VCaP (cell line): ENCODE results near the gene NRXN3.
A peak's percentile ranks its signal among the peaks of the same experiment; 100 is the strongest.

Source experiments
- H3K27ac ChIP-seq: fragments of 450-650 bp; 2 replicates; pipeline ENCODE4 v1.5.1; 2017
- TF ChIP-seq, protein P1 (sequence below): fragments of 450-650 bp; conservative IDR thresholded peaks from 2 replicates; pipeline ENCODE4 v1.5.1; 2017; ENCODE audit warnings: mild to moderate bottlenecking, moderate library complexity

NRXN3 gene

DNA sequence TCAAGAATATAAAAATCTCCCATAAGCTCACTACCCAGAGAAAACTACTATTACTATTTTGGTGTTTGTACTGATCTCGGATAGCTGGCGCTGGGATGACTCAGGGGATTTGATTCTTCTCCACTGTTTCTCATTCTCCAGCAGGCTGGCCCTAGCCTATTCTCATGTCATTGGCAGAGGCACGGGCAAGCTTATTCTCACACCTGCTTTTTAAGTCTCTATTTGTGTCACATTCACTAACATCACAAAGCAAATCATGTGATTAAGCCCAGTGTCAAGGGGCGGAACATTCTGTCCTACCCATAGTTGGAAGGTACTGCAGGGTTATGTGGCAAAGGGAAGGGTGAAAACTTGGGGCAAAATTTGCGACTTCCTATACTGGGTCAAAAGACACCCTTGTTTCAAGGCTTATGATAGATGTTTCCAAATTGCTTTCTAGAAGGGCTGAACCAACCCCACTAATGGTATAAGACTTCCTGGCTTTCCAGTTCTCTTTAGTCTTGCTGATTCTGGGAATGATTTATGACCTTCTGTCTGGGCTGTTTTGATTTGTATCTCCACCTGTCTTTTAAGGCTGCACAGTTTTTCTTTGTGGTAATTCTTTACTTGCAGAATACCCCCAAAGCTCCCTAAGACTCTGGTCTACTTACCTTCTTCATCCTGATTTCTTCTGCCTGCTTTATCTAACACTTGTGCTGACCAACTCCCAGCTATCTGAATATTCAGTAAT is 406.4 kb downstream of the NRXN3 start:
- H3K27ac ChIP-seq = no peak overlapping the region
- TF ChIP-seq, protein P1, sequence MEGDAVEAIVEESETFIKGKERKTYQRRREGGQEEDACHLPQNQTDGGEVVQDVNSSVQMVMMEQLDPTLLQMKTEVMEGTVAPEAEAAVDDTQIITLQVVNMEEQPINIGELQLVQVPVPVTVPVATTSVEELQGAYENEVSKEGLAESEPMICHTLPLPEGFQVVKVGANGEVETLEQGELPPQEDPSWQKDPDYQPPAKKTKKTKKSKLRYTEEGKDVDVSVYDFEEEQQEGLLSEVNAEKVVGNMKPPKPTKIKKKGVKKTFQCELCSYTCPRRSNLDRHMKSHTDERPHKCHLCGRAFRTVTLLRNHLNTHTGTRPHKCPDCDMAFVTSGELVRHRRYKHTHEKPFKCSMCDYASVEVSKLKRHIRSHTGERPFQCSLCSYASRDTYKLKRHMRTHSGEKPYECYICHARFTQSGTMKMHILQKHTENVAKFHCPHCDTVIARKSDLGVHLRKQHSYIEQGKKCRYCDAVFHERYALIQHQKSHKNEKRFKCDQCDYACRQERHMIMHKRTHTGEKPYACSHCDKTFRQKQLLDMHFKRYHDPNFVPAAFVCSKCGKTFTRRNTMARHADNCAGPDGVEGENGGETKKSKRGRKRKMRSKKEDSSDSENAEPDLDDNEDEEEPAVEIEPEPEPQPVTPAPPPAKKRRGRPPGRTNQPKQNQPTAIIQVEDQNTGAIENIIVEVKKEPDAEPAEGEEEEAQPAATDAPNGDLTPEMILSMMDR = no peak

DNA sequence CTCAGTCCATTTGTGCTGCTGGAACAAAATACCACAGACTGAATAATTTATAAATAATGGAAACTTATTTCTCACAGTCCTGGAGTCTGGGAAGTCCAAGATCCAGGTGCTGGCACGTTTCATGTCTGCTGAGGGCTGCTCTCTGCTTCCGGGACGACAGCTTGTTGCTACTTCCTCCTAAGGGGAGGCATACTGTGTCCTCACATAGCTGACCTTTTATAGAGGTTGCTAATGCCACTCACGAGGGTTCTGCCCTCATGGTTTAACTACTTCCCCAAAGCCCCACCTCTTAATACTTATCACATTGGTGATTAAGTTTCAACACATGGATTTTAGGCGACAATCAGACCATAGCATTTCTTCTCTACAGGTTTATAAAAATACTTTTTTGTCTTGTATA is 411.1 kb downstream of the NRXN3 start:
- TF ChIP-seq, protein P1 = no peak
- no peak overlapping the region for H3K27ac ChIP-seq

DNA sequence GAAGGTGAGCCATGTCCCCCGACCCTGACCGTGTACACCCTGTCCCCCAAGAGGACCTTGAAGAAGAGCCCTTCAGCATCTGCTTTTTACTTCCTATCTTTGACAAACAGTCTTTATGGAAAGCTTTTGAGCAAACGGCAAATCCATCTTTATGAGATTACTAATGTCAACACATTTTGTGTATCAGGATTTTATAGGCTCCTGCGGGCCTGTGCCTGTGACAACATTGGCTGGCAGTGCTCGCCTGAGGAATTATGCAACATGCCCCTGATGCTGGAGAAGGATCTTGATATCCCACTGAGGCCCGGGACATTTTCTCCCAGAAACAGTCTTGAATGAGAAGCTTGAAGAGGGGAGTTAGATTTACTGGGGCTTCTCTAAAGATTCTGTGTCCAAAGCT is 416.5 kb downstream of the NRXN3 start:
- H3K27ac ChIP-seq = peak overlapping the region; percentile 77
- TF ChIP-seq, protein P1 = no peak

DNA sequence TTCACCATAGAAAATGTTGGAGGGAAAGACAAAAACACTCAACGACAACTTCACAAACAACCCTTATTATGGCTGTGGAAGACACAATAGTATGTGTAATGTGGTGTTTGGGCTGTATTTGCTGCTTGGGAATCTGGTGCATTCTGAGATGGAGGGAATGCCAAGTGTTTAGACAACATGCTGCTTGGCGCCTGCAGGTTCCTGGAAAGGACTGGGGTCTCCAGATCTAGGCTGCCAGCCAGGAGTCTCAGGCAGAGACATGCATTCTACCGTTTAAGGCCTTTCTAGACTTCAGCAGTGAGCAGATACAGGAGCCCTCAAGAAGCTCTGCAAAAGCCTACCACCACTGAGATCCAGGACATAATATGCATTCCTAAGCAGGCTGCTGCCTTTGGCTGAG is 418.7 kb downstream of the NRXN3 start:
- no peak overlapping the region for H3K27ac ChIP-seq
- TF ChIP-seq, protein P1 = no peak

DNA sequence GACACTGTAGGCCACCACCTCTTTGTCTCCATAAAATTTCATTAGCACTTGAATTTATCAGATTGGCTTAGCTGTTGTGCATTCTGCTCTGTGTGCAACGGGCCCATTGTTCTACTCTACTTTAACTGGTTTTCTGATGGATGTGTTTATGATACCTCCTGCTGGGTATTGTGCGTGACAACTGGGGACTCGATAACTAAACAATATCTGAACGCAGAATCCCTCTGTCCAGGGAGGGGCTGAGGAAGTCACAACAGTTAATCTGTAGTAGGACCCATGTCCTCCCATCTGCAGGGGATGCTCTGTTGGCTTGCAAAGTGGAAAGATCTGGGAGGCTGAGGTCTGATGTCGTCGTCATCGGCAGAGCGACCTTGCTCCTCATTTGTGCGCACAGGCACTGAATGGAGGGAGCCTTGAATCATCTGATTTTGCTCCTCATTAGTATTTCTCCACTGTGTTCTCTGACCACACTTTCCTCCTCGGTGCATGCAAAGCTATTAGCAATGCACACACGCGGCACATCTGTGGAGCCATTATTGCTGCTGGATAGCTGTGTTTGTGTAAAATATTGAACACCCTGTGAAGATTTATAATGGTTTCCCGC is 422.5 kb downstream of the NRXN3 start:
- TF ChIP-seq, protein P1 = no peak

DNA sequence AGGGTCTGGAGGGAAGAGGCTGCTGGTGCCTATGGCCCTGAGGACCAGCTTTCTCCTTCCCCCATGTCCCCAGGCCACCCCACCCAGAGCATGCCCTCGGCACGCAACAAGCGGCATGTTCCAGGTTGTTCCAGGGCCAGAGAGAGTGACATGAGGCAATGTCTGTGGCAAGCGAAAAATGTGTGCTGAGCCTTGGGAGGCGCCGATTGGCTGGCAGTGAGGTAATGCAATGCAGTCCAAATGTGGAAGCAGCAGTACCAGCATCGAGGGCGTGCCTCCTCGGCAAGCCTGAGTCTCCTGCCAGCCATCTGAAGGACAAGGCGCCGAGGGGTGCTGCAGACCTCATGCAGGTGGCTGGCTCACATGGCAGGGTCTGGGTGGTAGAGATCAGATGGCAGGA is 423.8 kb downstream of the NRXN3 start:
- H3K27ac ChIP-seq = no peak overlapping the region
- TF ChIP-seq, protein P1 = no peak

More for the DNA sequence above, 422.5 kb downstream of the NRXN3 start:
- H3K27ac ChIP-seq = no peak overlapping the region

DNA sequence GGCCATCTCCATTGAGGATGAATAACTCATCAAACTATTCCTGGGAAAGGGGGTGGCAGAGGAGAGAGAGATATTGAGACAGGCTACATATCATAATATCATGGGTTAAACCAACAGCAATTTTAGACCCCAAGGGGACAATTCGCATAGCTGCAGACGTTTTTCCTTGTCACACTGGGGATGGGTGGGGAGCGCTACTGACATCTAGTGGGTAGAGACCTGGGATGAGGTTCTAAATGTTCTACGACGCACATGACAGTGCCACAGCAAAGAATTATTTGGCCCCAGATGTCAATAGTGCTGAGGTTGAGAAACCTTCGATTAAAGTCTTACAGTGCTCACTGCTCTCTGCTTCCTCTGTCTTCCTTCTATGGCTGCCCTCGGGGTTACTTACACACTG is 425.6 kb downstream of the NRXN3 start:
- TF ChIP-seq, protein P1 = peak; percentile 82
- no peak overlapping the region for H3K27ac ChIP-seq
